Measurements from ENCODE around the gene WDR31. TPM values are rescaled to one million over a fixed set of nuclear protein-coding genes. Genes with fewer than 3 reads are reported as not detected.

Gene WDR31
- total RNA-seq, 1 donor from 2014 or later = 1.6 TPM

DNA sequence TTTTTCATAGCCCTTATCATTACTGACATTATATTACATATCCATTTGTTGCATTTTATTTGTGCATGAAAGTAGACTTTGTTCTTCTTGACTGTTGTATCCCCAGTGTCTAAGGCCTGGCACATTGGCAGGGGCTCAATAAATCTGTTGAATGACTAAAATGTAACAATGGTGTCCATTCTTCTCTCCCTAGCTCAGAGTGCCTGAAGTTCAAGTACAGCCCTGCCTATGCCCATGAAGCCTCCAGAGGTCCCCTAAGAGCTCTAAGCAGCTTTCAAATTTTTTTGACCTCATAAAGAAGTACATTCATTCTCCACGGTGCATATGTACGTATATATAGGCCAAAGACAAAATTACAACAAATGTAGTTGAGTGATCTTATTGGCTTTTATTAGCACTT, 5.1 kb upstream of the WDR31 start:
- Mint-ChIP-seq H3K4me1 (ENCODE audit: low read depth, unreplicated experiment) (peaks cover 4% of the 10 kb centered on the region), H3K4me3 (ENCODE audit: unreplicated experiment) (no peak overlapping the region), H3K36me3 (ENCODE audit: low read depth, unreplicated experiment) (no peaks in the 10 kb centered on the region), H3K9me3 (ENCODE audit: unreplicated experiment) (no peaks in the 10 kb centered on the region), H3K27ac (ENCODE audit: unreplicated experiment) (no peak overlapping the region), H3K27me3 (ENCODE audit: low read depth, unreplicated experiment) (peaks cover 26% of the 10 kb centered on the region)
- H4K20me1 ChIP-seq (ENCODE audit: insufficient read depth, low read length) = no peaks in the 10 kb centered on the region
- H3K9me3 ChIP-seq (ENCODE audit: insufficient read depth, low read depth, low read length) = no peaks in the 10 kb centered on the region
- H3K4me3 ChIP-seq (ENCODE audit: insufficient read depth, low read depth, low read length) = no peak overlapping the region
- H3K36me3 ChIP-seq (ENCODE audit: insufficient read depth, low read length) = no peaks in the 10 kb centered on the region
- no peak overlapping the region for H3K9ac ChIP-seq (ENCODE audit: low read length)
- no peak overlapping the region for H3K27ac ChIP-seq (ENCODE audit: low read depth, low read length)
- DNase-seq (ENCODE audit: low read depth) (no peak), FAIRE-seq (no peak)
- H3K4me2 ChIP-seq (ENCODE audit: low read length) = no peak overlapping the region
- peaks cover 24% of the 10 kb centered on the region for H3K27me3 ChIP-seq (ENCODE audit: insufficient read depth, low read length)
- no peak for TF ChIP-seq EZH2 (IDR thresholded peaks at IDR 0.05; ENCODE audit: insufficient read depth, low read length)
- TF ChIP-seq, protein P1, sequence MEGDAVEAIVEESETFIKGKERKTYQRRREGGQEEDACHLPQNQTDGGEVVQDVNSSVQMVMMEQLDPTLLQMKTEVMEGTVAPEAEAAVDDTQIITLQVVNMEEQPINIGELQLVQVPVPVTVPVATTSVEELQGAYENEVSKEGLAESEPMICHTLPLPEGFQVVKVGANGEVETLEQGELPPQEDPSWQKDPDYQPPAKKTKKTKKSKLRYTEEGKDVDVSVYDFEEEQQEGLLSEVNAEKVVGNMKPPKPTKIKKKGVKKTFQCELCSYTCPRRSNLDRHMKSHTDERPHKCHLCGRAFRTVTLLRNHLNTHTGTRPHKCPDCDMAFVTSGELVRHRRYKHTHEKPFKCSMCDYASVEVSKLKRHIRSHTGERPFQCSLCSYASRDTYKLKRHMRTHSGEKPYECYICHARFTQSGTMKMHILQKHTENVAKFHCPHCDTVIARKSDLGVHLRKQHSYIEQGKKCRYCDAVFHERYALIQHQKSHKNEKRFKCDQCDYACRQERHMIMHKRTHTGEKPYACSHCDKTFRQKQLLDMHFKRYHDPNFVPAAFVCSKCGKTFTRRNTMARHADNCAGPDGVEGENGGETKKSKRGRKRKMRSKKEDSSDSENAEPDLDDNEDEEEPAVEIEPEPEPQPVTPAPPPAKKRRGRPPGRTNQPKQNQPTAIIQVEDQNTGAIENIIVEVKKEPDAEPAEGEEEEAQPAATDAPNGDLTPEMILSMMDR (IDR thresholded peaks at IDR 0.05; ENCODE audit: insufficient read depth, low read depth, low read length) = no peak
- H3K4me1 ChIP-seq (ENCODE audit: insufficient read depth, low read length) = no peaks in the 10 kb centered on the region
- no peaks in the 10 kb centered on the region for H3K79me2 ChIP-seq (ENCODE audit: insufficient read depth, low read length)
- H2AFZ ChIP-seq (ENCODE audit: low read depth, low read length) = no peak overlapping the region

DNA sequence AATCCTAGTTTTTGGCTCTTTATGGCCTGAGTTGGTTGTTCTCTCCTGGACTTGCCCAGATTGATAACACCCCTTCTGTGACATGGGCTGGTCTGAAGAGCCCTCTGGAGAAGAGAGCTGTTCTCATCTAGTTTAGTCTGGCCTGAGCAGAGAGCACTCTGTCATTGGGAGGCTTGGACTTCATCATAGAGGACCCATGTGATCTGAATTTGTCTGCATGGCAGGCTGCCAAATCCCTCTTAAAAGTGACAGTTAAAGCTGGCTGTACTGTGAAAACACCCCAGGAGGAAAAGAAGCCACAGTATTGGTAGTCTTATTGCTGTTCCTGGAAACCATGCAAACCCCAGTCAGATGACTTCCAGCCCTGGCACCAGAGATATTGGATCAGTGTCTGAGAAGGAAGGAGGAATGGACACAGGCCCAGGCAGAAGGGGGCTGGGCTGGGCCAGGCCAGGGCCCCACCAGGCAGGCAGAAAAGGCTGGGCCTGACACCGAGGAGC, 3.7 kb upstream of the WDR31 start:
- H3K27ac ChIP-seq (ENCODE audit: low read depth, low read length) = no peak overlapping the region
- TF ChIP-seq, protein P1 (IDR thresholded peaks at IDR 0.05; ENCODE audit: insufficient read depth, low read depth, low read length) = no peak
- no peak for TF ChIP-seq EZH2 (IDR thresholded peaks at IDR 0.05; ENCODE audit: insufficient read depth, low read length)

DNA sequence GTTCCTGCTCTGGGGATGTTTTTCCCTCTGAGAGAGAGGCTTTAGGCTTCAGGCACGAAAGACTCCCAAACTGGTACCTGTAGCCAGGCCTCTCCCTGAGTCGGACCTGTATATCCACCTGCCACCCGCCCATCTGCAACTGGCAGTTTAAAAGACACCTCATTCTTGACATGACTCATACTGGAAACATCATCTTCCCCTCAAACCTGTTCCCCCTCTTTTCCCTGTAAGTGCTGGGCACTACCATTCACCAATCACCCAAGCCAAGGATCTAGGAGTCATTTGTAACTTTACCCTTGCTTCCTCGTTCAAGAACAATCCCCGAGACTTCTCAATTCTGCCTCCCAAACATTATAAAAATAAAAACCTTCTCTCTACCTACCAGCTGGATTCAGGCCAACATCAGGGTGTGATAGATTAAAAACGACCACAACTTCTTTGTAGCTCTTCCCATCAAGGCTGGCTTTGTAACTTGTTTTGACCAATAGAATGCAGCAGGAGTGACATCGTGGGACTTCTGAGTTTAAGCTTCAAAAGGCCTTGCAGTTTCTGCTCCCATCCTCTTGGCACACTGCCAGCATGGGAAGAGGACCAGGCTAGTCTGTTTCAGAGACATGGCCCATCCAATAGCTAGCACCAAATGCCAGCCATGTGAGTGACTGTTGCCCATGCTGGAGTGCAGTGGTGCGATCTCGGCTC, 1.8 kb upstream of the WDR31 start:
- FAIRE-seq = no peak
- H3K27me3 Mint-ChIP-seq (ENCODE audit: low read depth, unreplicated experiment) = peaks cover 5% of the 10 kb centered on the region

More for the DNA sequence above, 3.7 kb upstream of the WDR31 start:
- Histone ChIP-seq H4K20me1 (ENCODE audit: insufficient read depth, low read length) (no peaks in the 10 kb centered on the region), H3K27me3 (ENCODE audit: insufficient read depth, low read length) (peaks cover 10% of the 10 kb centered on the region), H3K9ac (ENCODE audit: low read length) (no peak overlapping the region), H3K4me1 (ENCODE audit: insufficient read depth, low read length) (no peaks in the 10 kb centered on the region), H3K4me2 (ENCODE audit: low read length) (no peak overlapping the region), H2AFZ (ENCODE audit: low read depth, low read length) (no peak overlapping the region), H3K36me3 (ENCODE audit: insufficient read depth, low read length) (no peaks in the 10 kb centered on the region), H3K9me3 (ENCODE audit: insufficient read depth, low read depth, low read length) (no peaks in the 10 kb centered on the region), H3K79me2 (ENCODE audit: insufficient read depth, low read length) (no peaks in the 10 kb centered on the region), H3K4me3 (ENCODE audit: insufficient read depth, low read depth, low read length) (no peak overlapping the region)
- H3K4me3 Mint-ChIP-seq (ENCODE audit: unreplicated experiment) = peak overlapping the region; percentile 1
- peak overlapping the region; percentile 26 for H3K27ac Mint-ChIP-seq (ENCODE audit: unreplicated experiment)
- H3K9me3 Mint-ChIP-seq (ENCODE audit: unreplicated experiment) = no peaks in the 10 kb centered on the region
- no peak for FAIRE-seq
- no peaks in the 10 kb centered on the region for H3K36me3 Mint-ChIP-seq (ENCODE audit: low read depth, unreplicated experiment)
- H3K27me3 Mint-ChIP-seq (ENCODE audit: low read depth, unreplicated experiment) = peaks cover 21% of the 10 kb centered on the region
- H3K4me1 Mint-ChIP-seq (ENCODE audit: low read depth, unreplicated experiment) = peaks cover 4% of the 10 kb centered on the region
- peak; percentile 15 for DNase-seq (ENCODE audit: low read depth)

More for the DNA sequence above, 1.8 kb upstream of the WDR31 start:
- no peaks in the 10 kb centered on the region for H3K36me3 Mint-ChIP-seq (ENCODE audit: low read depth, unreplicated experiment)
- Histone ChIP-seq H3K4me3 (ENCODE audit: insufficient read depth, low read depth, low read length) (no peak overlapping the region), H3K27me3 (ENCODE audit: insufficient read depth, low read length) (no peaks in the 10 kb centered on the region), H3K27ac (ENCODE audit: low read depth, low read length) (no peak overlapping the region), H3K4me2 (ENCODE audit: low read length) (no peak overlapping the region), H2AFZ (ENCODE audit: low read depth, low read length) (no peak overlapping the region), H3K4me1 (ENCODE audit: insufficient read depth, low read length) (no peaks in the 10 kb centered on the region), H3K36me3 (ENCODE audit: insufficient read depth, low read length) (no peaks in the 10 kb centered on the region), H3K9me3 (ENCODE audit: insufficient read depth, low read depth, low read length) (no peaks in the 10 kb centered on the region), H4K20me1 (ENCODE audit: insufficient read depth, low read length) (no peaks in the 10 kb centered on the region), H3K9ac (ENCODE audit: low read length) (no peak overlapping the region), H3K79me2 (ENCODE audit: insufficient read depth, low read length) (no peaks in the 10 kb centered on the region)
- no peak overlapping the region for H3K27ac Mint-ChIP-seq (ENCODE audit: unreplicated experiment)
- DNase-seq (ENCODE audit: low read depth) = no peak
- no peaks in the 10 kb centered on the region for H3K9me3 Mint-ChIP-seq (ENCODE audit: unreplicated experiment)
- H3K4me3 Mint-ChIP-seq (ENCODE audit: unreplicated experiment) = no peak overlapping the region
- TF ChIP-seq, protein P1 (IDR thresholded peaks at IDR 0.05; ENCODE audit: insufficient read depth, low read depth, low read length) = no peak
- TF ChIP-seq EZH2 (IDR thresholded peaks at IDR 0.05; ENCODE audit: insufficient read depth, low read length) = no peak
- peaks cover 4% of the 10 kb centered on the region for H3K4me1 Mint-ChIP-seq (ENCODE audit: low read depth, unreplicated experiment)

Data from astrocyte (in vitro differentiated cells and primary cell).